Neuronal stem cell (in vitro differentiated cells): Measurements from ENCODE around the gene RALA.
A peak's percentile ranks its signal among the peaks of the same experiment; 100 is the strongest.

ENCODE experiments used
- DNase-seq: peaks from one replicate; pipeline ENCODE4 v3.0.0-alpha.2; 2013; ENCODE audit warnings: low spot score
- H2AFZ ChIP-seq: one replicate; pipeline ENCODE4 v1.6.1; 2013; ENCODE audit warnings: mild to moderate bottlenecking, low read length, inconsistent platforms
- H2AK5ac ChIP-seq: 2 replicates; pipeline ENCODE4 v1.6.1; 2013; ENCODE audit warnings: low read depth, mild to moderate bottlenecking, inconsistent platforms, low read length, moderate library complexity, mixed read lengths
- H2BK120ac ChIP-seq: 2 replicates; pipeline ENCODE4 v1.6.1; 2013; ENCODE audit warnings: low read depth, mild to moderate bottlenecking, inconsistent platforms, low read length, moderate library complexity, mixed read lengths
- H2BK12ac ChIP-seq: one replicate; pipeline ENCODE4 v1.6.1; 2013; ENCODE audit warnings: low read length, inconsistent platforms
- H2BK15ac ChIP-seq: 2 replicates; pipeline ENCODE4 v1.6.1; 2013; ENCODE audit warnings: mild to moderate bottlenecking, low read length, inconsistent platforms, mixed read lengths
- H2BK5ac ChIP-seq: one replicate; pipeline ENCODE4 v1.6.1; 2013; ENCODE audit warnings: inconsistent platforms, mild to moderate bottlenecking, low read length, moderate library complexity
- H3K14ac ChIP-seq: one replicate; pipeline ENCODE4 v1.6.1; 2013; ENCODE audit warnings: low read length, inconsistent platforms
- H3K18ac ChIP-seq: 2 replicates; pipeline ENCODE4 v1.6.1; 2013; ENCODE audit warnings: low read length, inconsistent platforms
- H3K23ac ChIP-seq: 2 replicates; pipeline ENCODE4 v1.6.1; 2013; ENCODE audit warnings: low read depth, mild to moderate bottlenecking, mixed read lengths, low read length, inconsistent platforms; ENCODE audit not compliant: poor library complexity
- H3K27ac ChIP-seq: replicated peaks from 3 replicates; pipeline ENCODE4 v1.5.1; 2013; ENCODE audit warnings: low read length, inconsistent platforms
- H3K27me3 ChIP-seq, 3 experiments: 2 replicates each; pipeline ENCODE4 v1.6.1; 2013; ENCODE audit warnings: low read length in 3 of 3, mild to moderate bottlenecking in 2 of 3, inconsistent platforms in 1 of 3, low read depth in 1 of 3, mixed read lengths in 1 of 3, moderate library complexity in 1 of 3; ENCODE audit not compliant: control insufficient read depth in 3 of 3, insufficient read depth in 3 of 3
- H3K36me3 ChIP-seq, 2 donors: replicated peaks in 1 of 2; 2 replicates each; pipeline ENCODE4 v1.6.1; 2013; ENCODE audit warnings: low read length in 2 of 2; ENCODE audit not compliant: control insufficient read depth in 2 of 2, insufficient read depth in 2 of 2
- H3K4ac ChIP-seq: 2 replicates; pipeline ENCODE4 v1.6.1; 2013; ENCODE audit warnings: inconsistent platforms, mild to moderate bottlenecking, low read length, moderate library complexity
- H3K4me1 ChIP-seq, 2 donors: 1 replicate in 1 of 2; 2 replicates in 1 of 2; pipeline ENCODE4 v1.6.1; 2013; ENCODE audit warnings: low read length in 2 of 2, low read depth in 1 of 2; ENCODE audit not compliant: control insufficient read depth in 2 of 2, insufficient read depth in 1 of 2
- H3K4me2 ChIP-seq: one replicate; pipeline ENCODE4 v1.6.1; 2013; ENCODE audit warnings: mild to moderate bottlenecking, low read length, inconsistent platforms; ENCODE audit not compliant: insufficient read depth, poor library complexity, severe bottlenecking
- H3K4me3 ChIP-seq, 2 donors: 2 replicates each; pipeline ENCODE4 v1.5.1; 2013; ENCODE audit warnings: low read length in 2 of 2, mild to moderate bottlenecking in 2 of 2, inconsistent platforms in 1 of 2, moderate library complexity in 1 of 2
- H3K79me1 ChIP-seq: one replicate; pipeline ENCODE4 v1.6.1; 2013; ENCODE audit warnings: low read depth, mild to moderate bottlenecking, inconsistent platforms, low read length, moderate library complexity
- H3K9ac ChIP-seq: one replicate; pipeline ENCODE4 v1.6.1; 2013; ENCODE audit warnings: mild to moderate bottlenecking, low read depth, low read length, inconsistent platforms; ENCODE audit not compliant: poor library complexity
- H3K9me3 ChIP-seq, 2 donors: replicated peaks in 1 of 2; 2 replicates each; pipeline versions ENCODE3 to v1.6.1; 2013; ENCODE audit warnings: low read length in 2 of 2, mild to moderate bottlenecking in 2 of 2, inconsistent platforms in 1 of 2, low read depth in 1 of 2, mixed read lengths in 1 of 2, moderate library complexity in 1 of 2; ENCODE audit not compliant: control insufficient read depth in 2 of 2, insufficient read depth in 1 of 2
- H4K8ac ChIP-seq: one replicate; pipeline ENCODE4 v1.6.1; 2013; ENCODE audit warnings: low read depth, mild to moderate bottlenecking, inconsistent platforms, low read length, moderate library complexity
- H4K91ac ChIP-seq: one replicate; pipeline ENCODE4 v1.6.1; 2013; ENCODE audit warnings: low read length, low read depth, mild to moderate bottlenecking, inconsistent platforms; ENCODE audit not compliant: poor library complexity
- whole genome bisulfite sequencing, 2 donors: extraction: QIAGEN DNeasy Blood & Tissue Kit; methylation state at CpG; one replicate each; pipeline ENCODE4 v1.1.7; 2013; ENCODE audit warnings: missing lambda C conversion rate in 2 of 2, mixed read lengths in 1 of 2; ENCODE audit not compliant: insufficient read length in 2 of 2, insufficient replicate concordance in 1 of 2; ENCODE audit errors: extremely low coverage in 2 of 2; 5-methylcytosine and 5-hydroxymethylcytosine counted together

Gene RALA

GRCh38 chr7:39732837-39733804 is 109.7 kb downstream of the RALA start:
- DNase-seq: peak; percentile 96
- Histone ChIP-seq H3K4me1 (peaks cover 6 to 7% of the 10 kb centered on the region in 2 donors), H3K18ac (peak overlapping the region; percentile 80), H2AK5ac (no peak overlapping the region), H2BK120ac (no peak overlapping the region), H4K8ac (no peak overlapping the region), H3K23ac (no peak overlapping the region), H3K14ac (no peak overlapping the region), H3K9ac (no peak overlapping the region), H2BK15ac (no peak overlapping the region), H2BK5ac (no peak overlapping the region), H2AFZ (peak overlapping the region; percentile 98), H4K91ac (no peak overlapping the region), H2BK12ac (no peak overlapping the region), H3K9me3 (no peaks in the 10 kb centered on the region), H3K27me3 (peaks cover 0 to 2% (median 0%) of the 10 kb centered on the region in 3 experiments), H3K4me3 (peak overlapping the region; percentile 52 to 72), H3K4me2 (peak overlapping the region; percentile 58), H3K36me3 (no peaks in the 10 kb centered on the region), H3K79me1 (no peaks in the 10 kb centered on the region), H3K4ac (no peak overlapping the region), H3K27ac (peak overlapping the region; percentile 70)
- WGBS, 2 donors: no CpG with 5 or more reads among the region's 52 CpGs

DNA sequence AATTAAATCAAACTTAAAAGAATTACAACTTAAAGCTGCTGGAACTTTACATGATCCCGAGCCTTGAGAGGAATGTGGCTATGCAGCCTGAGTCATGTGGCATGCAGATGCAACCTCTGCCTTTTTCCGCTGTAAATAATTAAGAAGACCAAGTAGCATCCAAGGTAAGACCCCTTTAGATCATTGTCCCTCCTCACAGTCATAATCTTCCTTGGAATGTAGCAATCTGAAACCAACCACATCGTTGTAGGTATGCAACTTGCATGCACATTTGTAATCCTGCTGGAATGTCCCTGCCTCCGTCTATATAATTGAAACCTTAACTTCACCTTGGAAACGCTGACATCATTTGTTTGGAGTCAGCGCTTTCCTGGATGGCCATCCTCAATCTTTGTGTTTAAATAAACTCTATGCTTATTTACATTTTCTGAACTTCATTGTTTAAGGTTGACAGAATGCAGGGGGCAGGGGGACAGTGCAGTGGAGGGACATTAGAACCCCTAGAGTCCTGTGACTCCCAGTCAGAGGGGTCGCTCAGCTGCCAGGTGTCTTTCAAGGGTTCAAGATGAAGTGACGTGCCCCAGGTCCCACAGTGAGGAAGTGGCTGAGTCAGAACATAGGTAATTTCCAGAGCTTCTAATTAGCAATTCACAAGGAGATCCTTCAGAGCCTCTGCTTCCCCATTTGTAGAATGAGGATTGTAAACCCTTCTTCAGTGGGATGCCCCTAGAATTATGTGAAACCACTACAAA is 110.7 kb downstream of the RALA start:
- peak; percentile 61 for DNase-seq
- Histone ChIP-seq H3K23ac (no peak overlapping the region), H3K18ac (no peak overlapping the region), H3K79me1 (no peaks in the 10 kb centered on the region), H3K36me3 (no peaks in the 10 kb centered on the region), H2AK5ac (no peak overlapping the region), H3K4me2 (peak overlapping the region; percentile 58), H3K14ac (no peak overlapping the region), H3K27ac (peak overlapping the region; percentile 70), H3K9ac (no peak overlapping the region), H3K27me3 (peaks cover 0 to 2% (median 0%) of the 10 kb centered on the region in 3 experiments), H2BK12ac (no peak overlapping the region), H4K91ac (no peak overlapping the region), H3K9me3 (no peaks in the 10 kb centered on the region), H3K4me1 (peaks cover 6 to 7% of the 10 kb centered on the region in 2 donors), H3K4me3 (peak overlapping the region; percentile 52 to 72), H2BK120ac (no peak overlapping the region), H4K8ac (no peak overlapping the region), H2AFZ (peak overlapping the region; percentile 98), H2BK15ac (no peak overlapping the region), H3K4ac (no peak overlapping the region), H2BK5ac (no peak overlapping the region)
- no CpG with 5 or more reads among the region's 8 CpGs for WGBS, 2 donors

- H2BK5ac ChIP-seq: no peak overlapping the region
- peak overlapping the region in 1 of 2 donors; percentile 52 for H3K4me3 ChIP-seq
- no peak overlapping the region for H2BK120ac ChIP-seq
- no peak overlapping the region for H3K18ac ChIP-seq
- no peak overlapping the region for H4K91ac ChIP-seq
- no peak overlapping the region for H3K14ac ChIP-seq
- H3K9ac ChIP-seq: no peak overlapping the region
- no peaks in the 10 kb centered on the region for H3K9me3 ChIP-seq
- H2AK5ac ChIP-seq: no peak overlapping the region
- DNase-seq: no peak
- peaks cover 0 to 2% (median 0%) of the 10 kb centered on the region in 3 experiments for H3K27me3 ChIP-seq
- WGBS, 2 donors: no CpG with 5 or more reads among the region's 2 CpGs
- peaks cover 6 to 7% of the 10 kb centered on the region in 2 donors for H3K4me1 ChIP-seq
- no peak overlapping the region for H2BK12ac ChIP-seq
- H3K4me2 ChIP-seq: no peak overlapping the region
- H2AFZ ChIP-seq: no peak overlapping the region
- no peak overlapping the region for H4K8ac ChIP-seq
- no peak overlapping the region for H3K23ac ChIP-seq
- H3K27ac ChIP-seq: no peak overlapping the region
- H3K79me1 ChIP-seq: no peaks in the 10 kb centered on the region
- H3K4ac ChIP-seq: no peak overlapping the region
- no peak overlapping the region for H2BK15ac ChIP-seq
- no peaks in the 10 kb centered on the region for H3K36me3 ChIP-seq
These were observed 111.2 kb downstream of the RALA start for GRCh38 chr7:39734633-39735004.

GRCh38 chr7:39735903-39736302 is 112.5 kb downstream of the RALA start:
- no CpG with 5 or more reads among the region's 4 CpGs for WGBS, 2 donors
- Histone ChIP-seq H3K4ac (no peak overlapping the region), H3K27ac (no peak overlapping the region), H3K9ac (no peak overlapping the region), H2BK15ac (no peak overlapping the region), H4K8ac (no peak overlapping the region), H2BK5ac (no peak overlapping the region), H3K4me3 (no peak overlapping the region), H2AK5ac (no peak overlapping the region), H3K23ac (no peak overlapping the region), H3K4me2 (no peak overlapping the region), H3K27me3 (peaks cover 0 to 2% (median 0%) of the 10 kb centered on the region in 3 experiments), H3K14ac (no peak overlapping the region), H3K9me3 (no peaks in the 10 kb centered on the region), H3K79me1 (no peaks in the 10 kb centered on the region), H3K18ac (no peak overlapping the region), H3K4me1 (peaks cover 6 to 7% of the 10 kb centered on the region in 2 donors), H2BK120ac (no peak overlapping the region), H4K91ac (no peak overlapping the region), H2AFZ (no peak overlapping the region), H3K36me3 (no peaks in the 10 kb centered on the region), H2BK12ac (no peak overlapping the region)
- DNase-seq: no peak
